Gastroesophageal sphincter (tissue), 4 donors: ENCODE results near the gene NRP2. TPM values are rescaled to one million over a fixed set of nuclear protein-coding genes. Genes with fewer than 3 reads are reported as not detected.

Experiments
- ATAC-seq: fragments of 150-250 bp; one replicate; pipeline ENCODE4 v1.9.1; 2016; ENCODE audit warnings: mild to moderate bottlenecking, moderate library complexity
- H3K27ac ChIP-seq, 4 donors: fragments of 200-600 bp; sonication (generic) in 3 of 4; 1 replicate in 3 of 4; 2 replicates in 1 of 4; pipeline ENCODE4 v1.5.1; 2016 to 2019
- H3K27me3 ChIP-seq: fragments of 200-600 bp; sonication (generic); one replicate; pipeline ENCODE4 v1.5.1; 2019
- H3K36me3 ChIP-seq, 2 donors: fragments of 200-600 bp; sonication (generic); one replicate each; pipeline ENCODE4 v1.5.1; 2019; ENCODE audit warnings: control low read depth in 1 of 2
- H3K4me1 ChIP-seq, 3 donors: fragments of 200-600 bp; sonication (generic); 1 replicate in 2 of 3; 2 replicates in 1 of 3; pipeline ENCODE4 v1.5.1; 2016 to 2019; ENCODE audit warnings: control low read depth in 2 of 3
- H3K4me3 ChIP-seq, 2 donors: fragments of 200-600 bp; sonication (generic); one replicate each; pipeline ENCODE4 v1.5.1; 2019; ENCODE audit warnings: mild to moderate bottlenecking in 1 of 2, moderate library complexity in 1 of 2
- H3K9me3 ChIP-seq, 3 donors: fragments of 200-600 bp; sonication (generic); one replicate each; pipeline ENCODE4 v1.5.1; 2017 to 2019; ENCODE audit warnings: control low read depth in 2 of 3
- EP300 ChIP-seq: sonication (generic); formaldehyde crosslinking; IDR thresholded peaks from one replicate; pipeline ENCODE4 v1.6.1; 2017; ENCODE audit warnings: antibody characterized with exemption, mild to moderate bottlenecking
- POLR2A ChIP-seq, 2 donors: fragments of 450-650 bp; IDR thresholded peaks; one replicate each; pipeline ENCODE4 v1.6.1; 2017; ENCODE audit warnings: antibody characterized with exemption in 2 of 2, mild to moderate bottlenecking in 2 of 2, moderate library complexity in 1 of 2
- POLR2AphosphoS5 ChIP-seq: sonication (generic); formaldehyde crosslinking; IDR thresholded peaks from one replicate; pipeline ENCODE4 v1.6.1; 2017; ENCODE audit warnings: antibody characterized with exemption
- WGBS, 2 donors: methylation state at CpG; one replicate each; pipeline ENCODE4 v1.1.5; 2018; ENCODE audit warnings: low coverage in 1 of 2; 5-methylcytosine and 5-hydroxymethylcytosine counted together
- total RNA-seq, 4 donors: library from RNA; depleted of rRNA; stranded (reverse); fragments of >200 nt; gene quantifications; one replicate each; pipeline ENCODE4 v1.1.0, GENCODE V29; 2016
- TF ChIP-seq, protein P1 (sequence below), 4 experiments: fragments of 200-600 bp in 2 of 4; fragments of 450-650 bp in 2 of 4; sonication (generic) in 1 of 4; IDR thresholded peaks; one replicate each; pipeline ENCODE4 v1.5.1; 2017 to 2019; ENCODE audit warnings: antibody characterized with exemption in 4 of 4, mild to moderate bottlenecking in 2 of 4, moderate library complexity in 2 of 4

NRP2 gene
- total RNA-seq, 4 donors from 2014 or later, result 278 to 466 (median 371) TPM

DNA sequence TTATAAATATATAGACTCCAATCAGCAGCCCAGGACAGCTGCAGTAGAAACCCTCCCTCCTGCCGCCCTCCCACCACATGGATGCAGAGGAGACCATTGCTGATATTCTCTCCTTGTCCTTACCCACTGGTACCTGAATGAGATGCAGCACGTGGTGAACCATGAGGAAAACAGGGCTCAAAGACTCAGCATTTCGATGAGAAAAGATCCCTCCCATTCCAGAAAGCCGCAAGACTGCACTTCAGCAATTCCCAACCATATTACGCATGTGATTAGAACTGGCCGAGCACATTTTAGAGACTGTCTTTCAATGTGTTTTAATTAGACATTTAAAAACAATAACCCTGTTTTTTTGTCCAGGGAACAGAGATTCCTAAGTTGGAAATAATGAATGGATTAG, 125.5 kb downstream of the NRP2 start:
- no peak for ATAC-seq
- no peak for TF ChIP-seq EP300
- TF ChIP-seq POLR2A (IDR thresholded peaks at IDR 0.05), result no peak
- TF ChIP-seq, protein P1, sequence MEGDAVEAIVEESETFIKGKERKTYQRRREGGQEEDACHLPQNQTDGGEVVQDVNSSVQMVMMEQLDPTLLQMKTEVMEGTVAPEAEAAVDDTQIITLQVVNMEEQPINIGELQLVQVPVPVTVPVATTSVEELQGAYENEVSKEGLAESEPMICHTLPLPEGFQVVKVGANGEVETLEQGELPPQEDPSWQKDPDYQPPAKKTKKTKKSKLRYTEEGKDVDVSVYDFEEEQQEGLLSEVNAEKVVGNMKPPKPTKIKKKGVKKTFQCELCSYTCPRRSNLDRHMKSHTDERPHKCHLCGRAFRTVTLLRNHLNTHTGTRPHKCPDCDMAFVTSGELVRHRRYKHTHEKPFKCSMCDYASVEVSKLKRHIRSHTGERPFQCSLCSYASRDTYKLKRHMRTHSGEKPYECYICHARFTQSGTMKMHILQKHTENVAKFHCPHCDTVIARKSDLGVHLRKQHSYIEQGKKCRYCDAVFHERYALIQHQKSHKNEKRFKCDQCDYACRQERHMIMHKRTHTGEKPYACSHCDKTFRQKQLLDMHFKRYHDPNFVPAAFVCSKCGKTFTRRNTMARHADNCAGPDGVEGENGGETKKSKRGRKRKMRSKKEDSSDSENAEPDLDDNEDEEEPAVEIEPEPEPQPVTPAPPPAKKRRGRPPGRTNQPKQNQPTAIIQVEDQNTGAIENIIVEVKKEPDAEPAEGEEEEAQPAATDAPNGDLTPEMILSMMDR (IDR thresholded peaks at IDR 0.05), result no peak
- no peak for TF ChIP-seq POLR2AphosphoS5
- Histone ChIP-seq H3K27me3 (no peaks in the 10 kb centered on the region), H3K36me3 (no peaks in the 10 kb centered on the region), H3K4me3 (no peak overlapping the region), H3K4me1 (peaks cover 0 to 57% (median 0%) of the 10 kb centered on the region in 3 donors), H3K27ac (peak overlapping the region in 2 of 4 donors; percentile 50 to 57), H3K9me3 (no peaks in the 10 kb centered on the region)
- 65 to 79% methylated on average over 5 to 6 of the region's 6 CpGs for WGBS, 2 donors

DNA sequence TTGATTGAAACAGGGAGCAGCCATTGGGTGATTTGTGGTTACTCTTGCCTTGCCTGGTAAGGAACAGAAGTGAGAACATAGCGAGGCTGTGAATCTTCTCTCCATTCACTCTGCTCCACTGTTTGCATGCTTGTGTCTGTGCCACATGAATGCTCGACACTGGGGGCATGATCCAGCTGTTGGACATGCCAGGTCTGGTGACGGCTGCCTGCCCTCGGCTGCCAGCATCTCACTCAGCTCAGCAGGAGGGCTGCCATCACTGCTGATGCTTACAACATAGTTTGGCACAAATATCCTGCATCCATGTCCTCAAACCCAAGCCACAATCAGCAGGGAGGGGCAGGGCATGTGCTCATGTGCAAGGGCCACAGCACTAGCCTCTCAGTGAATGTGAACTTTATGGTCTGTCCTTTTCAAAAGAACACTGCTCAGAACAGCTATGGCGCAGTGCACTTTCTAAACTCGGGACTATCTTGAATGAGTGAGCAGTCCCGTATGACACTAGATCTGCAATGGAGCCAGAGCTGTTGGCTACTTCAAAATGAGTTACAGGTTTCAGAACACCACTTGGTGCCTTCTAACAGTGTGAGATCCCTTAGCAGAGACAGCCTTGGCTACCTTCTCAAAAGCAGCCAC, 126.3 kb downstream of the NRP2 start:
- peak; percentile 53 for TF ChIP-seq POLR2AphosphoS5
- TF ChIP-seq, protein P1 (IDR thresholded peaks at IDR 0.05), result no peak
- no peaks in the 10 kb centered on the region for H3K36me3 ChIP-seq
- 40 to 92% methylated on average over 1 to 2 of the region's 7 CpGs for WGBS, 2 donors
- H3K9me3 ChIP-seq, result no peaks in the 10 kb centered on the region
- peak overlapping the region in 3 of 4 donors; percentile 48 to 57 (median 50) for H3K27ac ChIP-seq
- ATAC-seq, result peak; percentile 63
- no peaks in the 10 kb centered on the region for H3K27me3 ChIP-seq
- no peak overlapping the region for H3K4me3 ChIP-seq
- peaks cover 0 to 48% (median 0%) of the 10 kb centered on the region in 3 donors for H3K4me1 ChIP-seq

DNA sequence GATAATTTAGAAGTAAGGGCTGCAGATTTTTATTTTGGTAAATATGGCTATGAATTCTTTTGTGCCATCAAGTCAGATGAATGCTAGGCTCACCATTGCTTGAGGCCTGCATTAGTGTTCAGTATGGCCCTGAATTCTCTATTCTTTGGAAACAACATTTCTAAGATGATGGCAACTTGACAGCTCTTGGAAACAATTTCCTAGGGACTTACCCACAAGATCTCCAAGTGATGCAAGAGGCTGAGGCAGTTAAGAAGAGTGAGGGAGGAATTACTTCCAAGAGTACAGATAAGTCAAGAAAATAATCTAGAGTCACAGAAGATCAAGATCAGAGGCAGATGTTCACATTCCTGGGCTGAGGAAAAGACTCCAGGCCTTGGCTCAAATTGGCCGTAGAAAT, 129.1 kb downstream of the NRP2 start:
- Histone ChIP-seq H3K27me3 (no peaks in the 10 kb centered on the region), H3K4me1 (peaks cover 0 to 38% (median 0%) of the 10 kb centered on the region in 3 donors), H3K27ac (no peak overlapping the region), H3K36me3 (no peaks in the 10 kb centered on the region), H3K9me3 (no peaks in the 10 kb centered on the region), H3K4me3 (no peak overlapping the region)
- WGBS, 2 donors, result 56 to 80% methylated on average over 1 of the region's 1 CpG
- no peak for ATAC-seq
- TF ChIP-seq EP300, result no peak
- TF ChIP-seq POLR2A (IDR thresholded peaks at IDR 0.05), result no peak
- TF ChIP-seq POLR2AphosphoS5, result no peak
- TF ChIP-seq, protein P1 (IDR thresholded peaks at IDR 0.05), result no peak

DNA sequence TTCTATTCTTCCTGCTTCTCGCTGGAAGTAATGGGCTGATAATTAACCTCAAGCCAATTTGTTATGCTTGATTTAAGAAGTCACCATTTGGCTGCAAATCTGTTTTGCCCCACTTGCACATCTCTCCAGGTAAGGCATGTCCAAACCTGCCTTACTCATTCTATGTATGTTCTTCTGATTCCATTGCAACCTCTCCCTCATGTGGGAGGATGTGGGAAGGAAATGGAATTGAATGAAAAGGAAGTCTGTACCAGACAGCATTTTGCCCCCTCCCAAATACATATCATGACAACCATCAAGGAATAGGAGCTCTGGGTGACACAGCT, 131.7 kb downstream of the NRP2 start:
- no peak for ATAC-seq
- Histone ChIP-seq H3K4me3 (no peak overlapping the region), H3K27ac (no peak overlapping the region), H3K27me3 (no peaks in the 10 kb centered on the region), H3K4me1 (peaks cover 0 to 12% (median 0%) of the 10 kb centered on the region in 3 donors), H3K9me3 (no peaks in the 10 kb centered on the region), H3K36me3 (no peaks in the 10 kb centered on the region)
- WGBS, 2 donors, result 90 to 91% methylated on average over 1 of the region's 1 CpG
- TF ChIP-seq POLR2A (IDR thresholded peaks at IDR 0.05) (no peak), POLR2AphosphoS5 (no peak), EP300 (no peak)
- TF ChIP-seq, protein P1 (IDR thresholded peaks at IDR 0.05), result no peak

DNA sequence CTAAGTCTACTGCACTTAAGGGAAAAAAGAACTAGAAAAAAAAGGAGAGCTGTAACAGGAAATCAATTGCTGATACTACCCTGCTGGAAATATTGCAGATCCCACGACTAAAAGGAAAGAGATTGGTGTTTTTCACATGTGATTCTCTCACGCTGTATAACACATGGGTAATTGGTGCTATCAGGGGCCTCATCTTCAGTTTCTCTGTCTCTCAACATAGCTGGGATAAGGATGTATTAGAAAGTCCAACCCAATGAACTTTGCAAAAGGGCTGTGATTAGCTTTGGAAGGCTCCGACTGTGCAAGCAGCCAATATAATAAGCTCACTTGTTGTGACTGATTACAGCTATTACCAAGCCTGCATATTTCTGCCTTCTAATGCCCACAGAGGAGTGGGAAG, 133.4 kb downstream of the NRP2 start:
- ATAC-seq, result no peak
- Histone ChIP-seq H3K4me3 (no peak overlapping the region), H3K27ac (no peak overlapping the region), H3K27me3 (no peaks in the 10 kb centered on the region), H3K36me3 (no peaks in the 10 kb centered on the region), H3K4me1 (no peaks in the 10 kb centered on the region), H3K9me3 (no peaks in the 10 kb centered on the region)
- 75 to 77% methylated on average over 2 to 3 of the region's 3 CpGs for WGBS, 2 donors
- TF ChIP-seq, protein P1 (IDR thresholded peaks at IDR 0.05), result no peak
- TF ChIP-seq POLR2AphosphoS5, result no peak
- TF ChIP-seq EP300, result no peak
- TF ChIP-seq POLR2A (IDR thresholded peaks at IDR 0.05), result no peak
